Activated T-cell treated with anti-CD3 and anti-CD28 coated beads, Interleukin-2, amount 50 U/mL, for 72 hours (primary cell): ENCODE measurements around the gene GAD1. TPM values are rescaled to one million over a fixed set of nuclear protein-coding genes. Genes with fewer than 3 reads are reported as not detected.

Experiments used
- ATAC-seq, 2 donors: fragments of 150-1000 bp; cut with Tn5 transposase; replicated peaks in 1 of 2; 2 replicates each; pipeline ENCODE4 v1.10.0; 2021; ENCODE audit warnings: moderate library complexity in 2 of 2, mild to moderate bottlenecking in 1 of 2
- DNase-seq, 2 donors: peaks; one replicate each; pipeline ENCODE4 v3.0.0; 2021 to 2022; ENCODE audit warnings: mixed read lengths in 1 of 2
- H3K27ac Mint-ChIP-seq: one replicate; pipeline ENCODE4 v1.8.0; 2022; ENCODE audit warnings: mild to moderate bottlenecking, moderate library complexity, mixed read lengths
- H3K27me3 Mint-ChIP-seq: one replicate; pipeline ENCODE4 v1.8.0; 2022; ENCODE audit warnings: low read depth, mixed read lengths
- H3K36me3 Mint-ChIP-seq, 2 donors: one replicate each; pipeline ENCODE4 v1.8.0; 2022; ENCODE audit warnings: mixed read lengths in 2 of 2, mild to moderate bottlenecking in 1 of 2; ENCODE audit not compliant: insufficient read depth in 2 of 2
- H3K4me1 Mint-ChIP-seq: one replicate; pipeline ENCODE4 v1.8.0; 2022; ENCODE audit warnings: low read depth, mixed read lengths
- H3K4me3 Mint-ChIP-seq, 2 donors: one replicate each; pipeline ENCODE4 v1.8.0; 2022; ENCODE audit warnings: mild to moderate bottlenecking in 2 of 2, mixed read lengths in 2 of 2, moderate library complexity in 2 of 2
- H3K9me3 Mint-ChIP-seq, 2 donors: one replicate each; pipeline ENCODE4 v1.8.0; 2022; ENCODE audit warnings: mixed read lengths in 2 of 2
- total RNA-seq, 2 donors: library from RNA; stranded (reverse); gene quantifications; one replicate each; pipeline ENCODE4 v1.2.3, GENCODE V29; 2022

The GAD1 gene
- total RNA-seq, result 10 to 100 TPM; 12.8 to 17.8 TPM

GRCh38 chr2:170816504-170817092, at the start of gene GAD1:
Gene GAD1 (plus strand): TSS chr2:170816887. CDS start chr2:170818592, 1,705 bp downstream.
- Mint-ChIP-seq H3K27me3 (peaks cover 61% of the 10 kb centered on the region), H3K4me1 (peaks cover 65% of the 10 kb centered on the region), H3K9me3 (no peaks in the 10 kb centered on the region), H3K4me3 (peak within 1 kb of the TSS; percentile 82 to 90), H3K27ac (peak within 1 kb of the TSS; percentile 55), H3K36me3 (peaks cover 0 to 5% of the 10 kb centered on the region in 2 donors)
- DNase-seq (peak; percentile 73 to 83), ATAC-seq (peak; percentile 58 to 60)

- no peaks in the 10 kb centered on the region for H3K36me3 Mint-ChIP-seq
- H3K27ac Mint-ChIP-seq, result no peak within 1 kb of the TSS
- DNase-seq, result peak; percentile 54 to 56
- H3K4me3 Mint-ChIP-seq, result peak within 1 kb of the TSS; percentile 88 to 92
- H3K9me3 Mint-ChIP-seq, result no peaks in the 10 kb centered on the region
- H3K27me3 Mint-ChIP-seq, result peaks cover 12% of the 10 kb centered on the region
- ATAC-seq, result peak; percentile 62 to 66
- peaks cover 16% of the 10 kb centered on the region for H3K4me1 Mint-ChIP-seq
Observed at GRCh38 chr2:170770008-170770605, 46.6 kb upstream of the GAD1 start, which contains the start of gene ERICH2. Gene ERICH2 (plus strand): TSS chr2:170770378. CDS start chr2:170770682, 304 bp downstream.

GRCh38 chr2:170770606-170771420, 45.9 kb upstream of the GAD1 start:
- peaks cover 12% of the 10 kb centered on the region for H3K27me3 Mint-ChIP-seq
- no peaks in the 10 kb centered on the region for H3K36me3 Mint-ChIP-seq
- H3K27ac Mint-ChIP-seq, result no peak overlapping the region
- peak overlapping the region; percentile 88 to 92 for H3K4me3 Mint-ChIP-seq
- DNase-seq (peak; percentile 78 to 80), ATAC-seq (peak; percentile 91 to 92)
- no peaks in the 10 kb centered on the region for H3K9me3 Mint-ChIP-seq
- peaks cover 16% of the 10 kb centered on the region for H3K4me1 Mint-ChIP-seq

GRCh38 chr2:170771421-170771937, 45.2 kb upstream of the GAD1 start:
- peaks cover 12% of the 10 kb centered on the region for H3K27me3 Mint-ChIP-seq
- H3K4me3 Mint-ChIP-seq, result peak overlapping the region; percentile 88 to 92
- no peak overlapping the region for H3K27ac Mint-ChIP-seq
- peaks cover 16% of the 10 kb centered on the region for H3K4me1 Mint-ChIP-seq
- no peaks in the 10 kb centered on the region for H3K36me3 Mint-ChIP-seq
- DNase-seq (no peak), ATAC-seq (no peak)
- H3K9me3 Mint-ChIP-seq, result no peaks in the 10 kb centered on the region

- Mint-ChIP-seq H3K4me1 (peaks cover 16% of the 10 kb centered on the region), H3K36me3 (no peaks in the 10 kb centered on the region), H3K27ac (no peak overlapping the region), H3K9me3 (no peaks in the 10 kb centered on the region), H3K27me3 (peaks cover 12% of the 10 kb centered on the region), H3K4me3 (peak overlapping the region; percentile 16 to 62)
- no peak for ATAC-seq
- no peak for DNase-seq
Observed at GRCh38 chr2:170772295-170772694, 44.4 kb upstream of the GAD1 start.

GRCh38 chr2:170774074-170774473, 42.6 kb upstream of the GAD1 start:
- H3K36me3 Mint-ChIP-seq, result no peaks in the 10 kb centered on the region
- DNase-seq, result no peak
- H3K27me3 Mint-ChIP-seq, result peaks cover 20% of the 10 kb centered on the region
- H3K4me1 Mint-ChIP-seq, result peaks cover 16% of the 10 kb centered on the region
- H3K27ac Mint-ChIP-seq, result no peak overlapping the region
- no peak for ATAC-seq
- no peak overlapping the region for H3K4me3 Mint-ChIP-seq
- no peaks in the 10 kb centered on the region for H3K9me3 Mint-ChIP-seq

GRCh38 chr2:170778900-170779299, 37.8 kb upstream of the GAD1 start:
- H3K4me3 Mint-ChIP-seq, result no peak overlapping the region
- DNase-seq (no peak), ATAC-seq (no peak)
- peaks cover 8% of the 10 kb centered on the region for H3K27me3 Mint-ChIP-seq
- no peaks in the 10 kb centered on the region for H3K9me3 Mint-ChIP-seq
- no peaks in the 10 kb centered on the region for H3K4me1 Mint-ChIP-seq
- no peak overlapping the region for H3K27ac Mint-ChIP-seq
- no peaks in the 10 kb centered on the region for H3K36me3 Mint-ChIP-seq

GRCh38 chr2:170779304-170779703, 37.4 kb upstream of the GAD1 start:
- Mint-ChIP-seq H3K27me3 (peaks cover 8% of the 10 kb centered on the region), H3K4me3 (no peak overlapping the region), H3K4me1 (no peaks in the 10 kb centered on the region), H3K27ac (no peak overlapping the region), H3K36me3 (no peaks in the 10 kb centered on the region), H3K9me3 (no peaks in the 10 kb centered on the region)
- ATAC-seq, result no peak
- no peak for DNase-seq

- H3K27me3 Mint-ChIP-seq, result peaks cover 19% of the 10 kb centered on the region
- no peak for ATAC-seq
- no peaks in the 10 kb centered on the region for H3K9me3 Mint-ChIP-seq
- H3K4me1 Mint-ChIP-seq, result no peaks in the 10 kb centered on the region
- no peak overlapping the region for H3K4me3 Mint-ChIP-seq
- DNase-seq, result no peak
- H3K36me3 Mint-ChIP-seq, result no peaks in the 10 kb centered on the region
- H3K27ac Mint-ChIP-seq, result no peak overlapping the region
Observed at GRCh38 chr2:170782673-170783072, 34.0 kb upstream of the GAD1 start.

GRCh38 chr2:170783549-170783948, 33.1 kb upstream of the GAD1 start:
- Mint-ChIP-seq H3K27ac (no peak overlapping the region), H3K36me3 (no peaks in the 10 kb centered on the region), H3K27me3 (peaks cover 15% of the 10 kb centered on the region), H3K9me3 (no peaks in the 10 kb centered on the region), H3K4me3 (no peak overlapping the region), H3K4me1 (no peaks in the 10 kb centered on the region)
- ATAC-seq, result no peak
- no peak for DNase-seq

GRCh38 chr2:170798996-170799395, 17.7 kb upstream of the GAD1 start:
- ATAC-seq, result no peak
- H3K27ac Mint-ChIP-seq, result no peak overlapping the region
- H3K27me3 Mint-ChIP-seq, result peaks cover 30% of the 10 kb centered on the region
- no peaks in the 10 kb centered on the region for H3K9me3 Mint-ChIP-seq
- DNase-seq, result no peak
- H3K4me3 Mint-ChIP-seq, result no peak overlapping the region
- no peaks in the 10 kb centered on the region for H3K36me3 Mint-ChIP-seq
- H3K4me1 Mint-ChIP-seq, result no peaks in the 10 kb centered on the region

GRCh38 chr2:170806548-170806947, 10.1 kb upstream of the GAD1 start:
- ATAC-seq (no peak), DNase-seq (no peak)
- no peak overlapping the region for H3K27ac Mint-ChIP-seq
- H3K4me1 Mint-ChIP-seq, result no peaks in the 10 kb centered on the region
- no peaks in the 10 kb centered on the region for H3K9me3 Mint-ChIP-seq
- H3K4me3 Mint-ChIP-seq, result no peak overlapping the region
- H3K36me3 Mint-ChIP-seq, result no peaks in the 10 kb centered on the region
- H3K27me3 Mint-ChIP-seq, result peaks cover 13% of the 10 kb centered on the region
